GM12872 (cell line): ENCODE data around the gene EEF2.

ENCODE experiments used
- CTCF ChIP-seq: IDR thresholded peaks from 3 replicates; pipeline ENCODE4 v1.5.1; 2011; ENCODE audit warnings: low read depth, mild to moderate bottlenecking, low read length, moderate library complexity; ENCODE audit not compliant: insufficient read depth

Gene EEF2

GRCh38 chr19:3983936-3984583 lies 1.2 kb downstream of the EEF2 start:
- no peak for TF ChIP-seq CTCF

- TF ChIP-seq CTCF, result no peak
Observed at GRCh38 chr19:3983542-3983914, 1.7 kb downstream of the EEF2 start.

- no peak for TF ChIP-seq CTCF
Observed at GRCh38 chr19:3982701-3983541, 2.3 kb downstream of the EEF2 start.

- TF ChIP-seq CTCF, result no peak
Observed at GRCh38 chr19:3981736-3982681, 3.3 kb downstream of the EEF2 start.

- TF ChIP-seq CTCF, result no peak
Observed at GRCh38 chr19:3981373-3981735, 3.9 kb downstream of the EEF2 start.

- TF ChIP-seq CTCF, result no peak
Observed at GRCh38 chr19:3980353-3981251, 4.7 kb downstream of the EEF2 start.
